IMR-90 (cell line): ENCODE data around the gene CYP27B1. TPM values are rescaled to one million over a fixed set of nuclear protein-coding genes. Genes with fewer than 3 reads are reported as not detected.

Source experiments
- ATAC-seq: fragments of 200-7000 bp; cut with Tn5 transposase; 2 replicates; pipeline ENCODE4 v1.9.1; 2020; ENCODE audit warnings: low read depth, mild to moderate bottlenecking, moderate library complexity
- BruUV-seq: library from RNA; stranded (reverse); fragments of 400-500 nt; replicated peaks from 2 replicates; lab custom pipeline; 2021; lab: Mats Ljungman, UMichigan
- CTCF ChIA-PET: fragments of 300-600 bp; formaldehyde crosslinking; extraction: SDS; loops from one replicate; lab custom pipeline; 2021; ENCODE audit warnings: antibody characterized with exemption; lab: Yijun Ruan, JAX
- POLR2A ChIA-PET: fragments of 300-600 bp; sonication (Branson Sonifier 250); formaldehyde crosslinking; loops from one replicate; lab custom pipeline; 2022; ENCODE audit warnings: antibody characterized with exemption; ENCODE audit not compliant: unreplicated experiment; lab: Charles Lee
- DNase-seq: peaks from one replicate; pipeline ENCODE4 v3.0.0; 2013
- H2AFZ ChIP-seq: replicated peaks from 2 replicates; pipeline ENCODE3; 2013; ENCODE audit warnings: low read length, mild to moderate bottlenecking; ENCODE audit not compliant: poor library complexity
- H2AK5ac ChIP-seq: 2 replicates; pipeline ENCODE4 v1.6.1; 2013; ENCODE audit warnings: low read depth, low read length, inconsistent platforms
- H2AK9ac ChIP-seq: replicated peaks from 2 replicates; pipeline ENCODE3; 2013; ENCODE audit warnings: mild to moderate bottlenecking, low read depth, low read length, moderate library complexity; ENCODE audit not compliant: poor library complexity
- H2BK120ac ChIP-seq: 2 replicates; pipeline ENCODE4 v1.6.1; 2013; ENCODE audit warnings: low read depth, low read length, inconsistent platforms
- H2BK15ac ChIP-seq: 3 replicates; pipeline ENCODE4 v1.6.1; 2013; ENCODE audit warnings: low read depth, low read length, inconsistent platforms
- H2BK20ac ChIP-seq: 2 replicates; pipeline ENCODE4 v1.6.1; 2013; ENCODE audit warnings: low read depth, mild to moderate bottlenecking, inconsistent platforms, low read length, moderate library complexity
- H2BK5ac ChIP-seq: 2 replicates; pipeline ENCODE4 v1.6.1; 2013; ENCODE audit warnings: mild to moderate bottlenecking, low read depth, low read length, inconsistent platforms; ENCODE audit not compliant: poor library complexity, severe bottlenecking
- H3K14ac ChIP-seq: replicated peaks from 2 replicates; pipeline ENCODE4 v1.6.1; 2013; ENCODE audit warnings: low read depth, low read length, inconsistent platforms
- H3K18ac ChIP-seq: 2 replicates; pipeline ENCODE4 v1.6.1; 2013; ENCODE audit warnings: low read depth, low read length, control low read depth
- H3K23ac ChIP-seq: 2 replicates; pipeline ENCODE4 v1.6.1; 2013; ENCODE audit warnings: low read depth, low read length, inconsistent platforms
- H3K27ac ChIP-seq: 2 replicates; pipeline ENCODE4 v1.5.1; 2013; ENCODE audit warnings: mild to moderate bottlenecking, control low read depth, low read length; ENCODE audit not compliant: insufficient read depth
- H3K27me3 ChIP-seq: 2 replicates; pipeline ENCODE4 v1.6.1; 2013; ENCODE audit warnings: low read length; ENCODE audit not compliant: control insufficient read depth, insufficient read depth
- H3K36me3 ChIP-seq: 2 replicates; pipeline ENCODE4 v1.6.1; 2013; ENCODE audit warnings: low read length, mixed read lengths; ENCODE audit not compliant: control insufficient read depth, insufficient read depth
- H3K4ac ChIP-seq: 2 replicates; pipeline ENCODE4 v1.6.1; 2013; ENCODE audit warnings: low read depth, low read length, inconsistent platforms
- H3K4me1 ChIP-seq: 2 replicates; pipeline ENCODE4 v1.6.1; 2013; ENCODE audit warnings: low read length, mixed read lengths; ENCODE audit not compliant: control insufficient read depth, insufficient read depth
- H3K4me2 ChIP-seq: 2 replicates; pipeline ENCODE4 v1.6.1; 2013; ENCODE audit warnings: low read depth, mild to moderate bottlenecking, control low read depth, low read length, moderate library complexity
- H3K4me3 ChIP-seq: 2 replicates; pipeline ENCODE4 v1.5.1; 2013; ENCODE audit warnings: low read depth, mild to moderate bottlenecking, control low read depth, low read length, moderate library complexity; ENCODE audit not compliant: insufficient read depth
- H3K56ac ChIP-seq: 2 replicates; pipeline ENCODE4 v1.6.1; 2013; ENCODE audit warnings: low read length, inconsistent platforms; ENCODE audit not compliant: insufficient read depth; ENCODE audit errors: extremely low read depth
- H3K79me1 ChIP-seq, 2 experiments: 2 replicates each; pipeline ENCODE4 v1.6.1; 2013; ENCODE audit warnings: low read length in 2 of 2, inconsistent platforms in 1 of 2, low read depth in 1 of 2
- H3K9ac ChIP-seq: 2 replicates; pipeline ENCODE4 v1.6.1; 2013; ENCODE audit warnings: low read depth, low read length, control low read depth
- H3K9me1 ChIP-seq: 2 replicates; pipeline ENCODE4 v1.6.1; 2013; ENCODE audit warnings: low read length, inconsistent platforms; ENCODE audit not compliant: insufficient read depth
- H3K9me3 ChIP-seq: 2 replicates; pipeline ENCODE4 v1.6.1; 2013; ENCODE audit warnings: low read length; ENCODE audit not compliant: control insufficient read depth, insufficient read depth
- H4K20me1 ChIP-seq: 2 replicates; pipeline ENCODE4 v1.6.1; 2013; ENCODE audit warnings: low read length, inconsistent platforms; ENCODE audit not compliant: insufficient read depth
- H4K5ac ChIP-seq: 2 replicates; pipeline ENCODE4 v1.6.1; 2013; ENCODE audit warnings: mild to moderate bottlenecking, low read depth, low read length, control low read depth
- H4K8ac ChIP-seq, 2 experiments: 2 replicates each; pipeline ENCODE4 v1.6.1; 2013; ENCODE audit warnings: low read depth in 2 of 2, low read length in 2 of 2, control low read depth in 1 of 2, inconsistent platforms in 1 of 2
- H4K91ac ChIP-seq: 2 replicates; pipeline ENCODE4 v1.6.1; 2013; ENCODE audit warnings: low read depth, low read length, inconsistent platforms; ENCODE audit not compliant: insufficient read depth
- CEBPB ChIP-seq: IDR thresholded peaks from 2 replicates; pipeline ENCODE4 v1.6.1; 2012; ENCODE audit warnings: low read depth, low read length, improper control_type of control experiment
- CHD1 ChIP-seq: IDR thresholded peaks from 2 replicates; pipeline ENCODE4 v1.6.1; 2012; ENCODE audit warnings: low read depth, low read length, improper control_type of control experiment
- MAFK ChIP-seq: IDR thresholded peaks from 2 replicates; pipeline ENCODE4 v1.6.1; 2012; ENCODE audit warnings: low read depth, low read length, improper control_type of control experiment
- MAZ ChIP-seq: IDR thresholded peaks from 2 replicates; pipeline ENCODE4 v1.6.1; 2012; ENCODE audit warnings: low read depth, mild to moderate bottlenecking, low read length, improper control_type of control experiment, moderate library complexity, borderline replicate concordance
- MXI1 ChIP-seq: IDR thresholded peaks from 2 replicates; pipeline ENCODE4 v1.6.1; 2012; ENCODE audit warnings: low read depth, mild to moderate bottlenecking, low read length, moderate library complexity, borderline replicate concordance
- NFE2L2 ChIP-seq: fragments of 150-350 bp; IDR thresholded peaks from 2 replicates; pipeline ENCODE4 v1.6.1; 2016; ENCODE audit warnings: low read depth, mild to moderate bottlenecking, low read length
- POLR2A ChIP-seq: IDR thresholded peaks from 2 replicates; pipeline ENCODE4 v1.6.1; 2012; ENCODE audit warnings: mild to moderate bottlenecking, low read depth, low read length
- RCOR1 ChIP-seq: IDR thresholded peaks from 2 replicates; pipeline ENCODE4 v1.6.1; 2012; ENCODE audit warnings: mild to moderate bottlenecking, low read length, improper control_type of control experiment; ENCODE audit not compliant: insufficient replicate concordance
- RFX5 ChIP-seq: IDR thresholded peaks from 2 replicates; pipeline ENCODE4 v1.8.0; 2012; ENCODE audit warnings: low read depth, mild to moderate bottlenecking, low read length, moderate library complexity
- SMC3 ChIP-seq: fragments of 150-350 bp; IDR thresholded peaks from 2 replicates; pipeline ENCODE4 v1.6.1; 2016; ENCODE audit warnings: low read depth, mild to moderate bottlenecking, antibody characterized with exemption, low read length, moderate library complexity
- WGBS, 2 experiments: methylation state at CpG; one replicate each; pipeline versions ENCODE4 v1.1.5 to v1.1.7; 2013; ENCODE audit warnings: missing lambda C conversion rate in 2 of 2; ENCODE audit not compliant: insufficient read length in 1 of 2; ENCODE audit errors: extremely low coverage in 2 of 2; 5-methylcytosine and 5-hydroxymethylcytosine counted together
- dilution Hi-C: fragments of 300-500 bp; cut with HindIII; formaldehyde crosslinking; loops from one replicate; pipeline ENCODE4 v1.14.3; 2018; ENCODE audit warnings: low sequenced_read_pairs; ENCODE audit not compliant: unreplicated experiment
- in situ Hi-C: fragments of 300-500 bp; cut with MboI; formaldehyde crosslinking; loops from 3 replicates; pipeline ENCODE4 v1.14.3; 2019; ENCODE audit warnings: low sequenced_read_pairs, inconsistent platforms, mixed read lengths
- intact Hi-C: fragments of 100-400 bp; cut with micrococcal nuclease; formaldehyde crosslinking; loops from 2 replicates; pipeline ENCODE4 v1.10.0; 2022
- polyA plus RNA-seq, 3 experiments: library from polyadenylated mRNA; depleted of rRNA; stranded (reverse); fragments of >200 nt; gene quantifications; 2 replicates each; pipeline ENCODE4 v1.2.3, GENCODE V29; 2012; ENCODE audit warnings: low replicate concordance in 1 of 3
- total RNA-seq: library from RNA; depleted of rRNA; stranded (reverse); fragments of >200 nt; gene quantifications from 2 replicates; pipeline ENCODE4 v1.2.3, GENCODE V29; 2012
- TF ChIP-seq, protein P1 (sequence below): fragments of 150-350 bp; IDR thresholded peaks from 2 replicates; pipeline ENCODE4 v1.6.1; 2016; ENCODE audit warnings: low read depth, mild to moderate bottlenecking, low read length, moderate library complexity, borderline replicate concordance
- TF ChIP-seq, protein P2 (sequence below): conservative IDR thresholded peaks from 2 replicates; pipeline ENCODE4 v1.5.1; 2012; ENCODE audit warnings: mild to moderate bottlenecking, low read depth, low read length, improper control_type of control experiment
- TF ChIP-seq, protein P3 (sequence below): fragments of 150-350 bp; IDR thresholded peaks from 2 replicates; pipeline ENCODE4 v1.6.1; 2017; ENCODE audit warnings: mild to moderate bottlenecking, antibody characterized with exemption, low read length, low read depth

Gene CYP27B1
- total and polyA plus RNA-seq, 2 of the 4 experiments (the other 2 are of a cell fraction): 0.36 to 1.3 TPM

DNA sequence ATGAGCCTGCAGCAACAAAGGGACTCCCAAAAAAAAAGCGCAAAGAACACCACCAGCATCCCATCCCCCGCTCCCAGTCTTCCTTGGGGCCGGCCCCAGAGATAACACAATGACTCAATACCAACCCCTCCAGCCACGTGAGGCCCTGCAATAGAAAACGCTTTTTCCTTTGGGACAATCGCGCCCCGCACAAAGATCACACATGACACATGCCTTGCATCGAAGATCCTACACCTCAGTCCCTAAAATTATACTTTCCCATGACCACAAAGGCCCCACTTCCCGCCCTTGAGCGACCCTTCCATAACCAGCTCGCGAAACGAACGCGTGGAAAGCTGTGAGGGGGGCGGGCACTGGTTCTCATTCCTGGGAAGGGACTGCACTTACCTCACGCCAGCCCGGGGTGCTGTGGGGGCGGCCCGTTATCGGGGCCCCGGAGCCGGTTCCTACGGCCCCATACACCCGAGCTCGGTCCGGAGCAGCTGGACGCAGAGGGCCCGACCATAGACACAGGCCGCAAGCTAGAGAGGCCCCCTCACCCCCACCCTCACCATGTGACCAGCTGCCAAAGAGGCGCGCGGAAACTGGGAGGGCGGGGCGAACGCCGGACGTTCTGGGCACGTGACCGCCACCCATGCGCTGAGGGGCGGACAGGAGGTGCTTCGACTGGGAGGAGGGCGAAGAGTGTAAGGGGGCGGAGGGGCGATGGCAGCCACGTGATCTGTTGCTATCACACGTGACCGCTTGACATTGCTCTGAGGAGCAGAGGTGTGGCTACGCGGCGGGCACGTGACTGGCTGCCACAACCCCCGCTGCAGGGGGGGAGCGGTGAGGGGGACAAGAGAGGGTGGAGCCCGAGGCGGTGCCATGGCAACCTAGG, 14.8 kb downstream of the CYP27B1 start, which contains the start of gene CDK4:
Gene CDK4 (minus strand): TSS at position 523 of the 880 bp plus-strand sequence. CDS start 593 bp downstream, outside the sequence.
- peak within 1 kb of the TSS; percentile 56 to 96 for H4K8ac ChIP-seq
- H3K27ac ChIP-seq: peak within 1 kb of the TSS; percentile 90
- peaks cover 10% of the 10 kb centered on the region for H3K27me3 ChIP-seq
- H4K20me1 ChIP-seq: peaks cover 7% of the 10 kb centered on the region; the same call in 1 of the 2 replicates
- ChIA-PET CTCF (no interaction called here), POLR2A (no interaction called here)
- H3K9me1 ChIP-seq: peaks cover 15% of the 10 kb centered on the region
- peak within 1 kb of the TSS; percentile 79 for H4K91ac ChIP-seq
- WGBS, 2 experiments: 2% methylated on average over 8 of the region's 58 CpGs; no CpG with 5 or more reads in 1 of the 2 experiments
- H3K9me3 ChIP-seq: no peaks in the 10 kb centered on the region
- H2BK120ac ChIP-seq: peak within 1 kb of the TSS; percentile 57
- H2AFZ ChIP-seq: peak within 1 kb of the TSS; percentile 91
- H3K4ac ChIP-seq: peak within 1 kb of the TSS; percentile 91
- peak within 1 kb of the TSS; percentile 79 for H2BK5ac ChIP-seq
- peak within 1 kb of the TSS; percentile 40; the same call in 1 of the 3 replicates for H2BK15ac ChIP-seq
- peaks cover 18% of the 10 kb centered on the region for H3K36me3 ChIP-seq
- peak within 1 kb of the TSS; percentile 97 for H2AK9ac ChIP-seq
- BruUV-seq: no TSS peak
- peaks cover 16 to 41% of the 10 kb centered on the region in 2 experiments; a peak in 3 of 4 replicates for H3K79me1 ChIP-seq
- peak within 1 kb of the TSS; percentile 95 for H3K23ac ChIP-seq
- peak within 1 kb of the TSS; percentile 59 for H3K4me3 ChIP-seq
- H2AK5ac ChIP-seq: peak within 1 kb of the TSS; percentile 90
- peak within 1 kb of the TSS; percentile 91 for H3K56ac ChIP-seq
- dilution Hi-C loops: no loop called here
- peak within 1 kb of the TSS; percentile 59 for H4K5ac ChIP-seq
- intact Hi-C loops: loop anchor here (1.0 kb wide), 1 partner anchor 30 kb away; the partner anchor contains the start of gene TSFM
- H3K18ac ChIP-seq: peak within 1 kb of the TSS; percentile 56
- ATAC-seq: peak; percentile 82
- peak within 1 kb of the TSS; percentile 88 for H3K9ac ChIP-seq
- peaks cover 7% of the 10 kb centered on the region for H3K4me1 ChIP-seq
- in situ Hi-C loops: no loop called here
- peak within 1 kb of the TSS; percentile 96 for H3K4me2 ChIP-seq
- peak within 1 kb of the TSS; percentile 97 for H3K14ac ChIP-seq
- peak; percentile 100 for DNase-seq
- H2BK20ac ChIP-seq: peak within 1 kb of the TSS; percentile 58
- TF ChIP-seq NFE2L2 (peak; percentile 7; the same call in 1 of the 2 replicates), RCOR1 (no peak), CHD1 (no peak), SMC3 (no peak), MAZ (peak; percentile 97; the same call in 1 of the 2 replicates), CEBPB (peak; percentile 62; the same call in 1 of the 2 replicates), MXI1 (peak; percentile 92), POLR2A (peak; percentile 82; the same call in 1 of the 2 replicates), MAFK (no peak), RFX5 (peak; percentile 85)
- TF ChIP-seq, protein P1, sequence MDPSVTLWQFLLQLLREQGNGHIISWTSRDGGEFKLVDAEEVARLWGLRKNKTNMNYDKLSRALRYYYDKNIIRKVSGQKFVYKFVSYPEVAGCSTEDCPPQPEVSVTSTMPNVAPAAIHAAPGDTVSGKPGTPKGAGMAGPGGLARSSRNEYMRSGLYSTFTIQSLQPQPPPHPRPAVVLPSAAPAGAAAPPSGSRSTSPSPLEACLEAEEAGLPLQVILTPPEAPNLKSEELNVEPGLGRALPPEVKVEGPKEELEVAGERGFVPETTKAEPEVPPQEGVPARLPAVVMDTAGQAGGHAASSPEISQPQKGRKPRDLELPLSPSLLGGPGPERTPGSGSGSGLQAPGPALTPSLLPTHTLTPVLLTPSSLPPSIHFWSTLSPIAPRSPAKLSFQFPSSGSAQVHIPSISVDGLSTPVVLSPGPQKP: no peak
- TF ChIP-seq, protein P2, sequence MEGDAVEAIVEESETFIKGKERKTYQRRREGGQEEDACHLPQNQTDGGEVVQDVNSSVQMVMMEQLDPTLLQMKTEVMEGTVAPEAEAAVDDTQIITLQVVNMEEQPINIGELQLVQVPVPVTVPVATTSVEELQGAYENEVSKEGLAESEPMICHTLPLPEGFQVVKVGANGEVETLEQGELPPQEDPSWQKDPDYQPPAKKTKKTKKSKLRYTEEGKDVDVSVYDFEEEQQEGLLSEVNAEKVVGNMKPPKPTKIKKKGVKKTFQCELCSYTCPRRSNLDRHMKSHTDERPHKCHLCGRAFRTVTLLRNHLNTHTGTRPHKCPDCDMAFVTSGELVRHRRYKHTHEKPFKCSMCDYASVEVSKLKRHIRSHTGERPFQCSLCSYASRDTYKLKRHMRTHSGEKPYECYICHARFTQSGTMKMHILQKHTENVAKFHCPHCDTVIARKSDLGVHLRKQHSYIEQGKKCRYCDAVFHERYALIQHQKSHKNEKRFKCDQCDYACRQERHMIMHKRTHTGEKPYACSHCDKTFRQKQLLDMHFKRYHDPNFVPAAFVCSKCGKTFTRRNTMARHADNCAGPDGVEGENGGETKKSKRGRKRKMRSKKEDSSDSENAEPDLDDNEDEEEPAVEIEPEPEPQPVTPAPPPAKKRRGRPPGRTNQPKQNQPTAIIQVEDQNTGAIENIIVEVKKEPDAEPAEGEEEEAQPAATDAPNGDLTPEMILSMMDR: no peak
- TF ChIP-seq, protein P3, sequence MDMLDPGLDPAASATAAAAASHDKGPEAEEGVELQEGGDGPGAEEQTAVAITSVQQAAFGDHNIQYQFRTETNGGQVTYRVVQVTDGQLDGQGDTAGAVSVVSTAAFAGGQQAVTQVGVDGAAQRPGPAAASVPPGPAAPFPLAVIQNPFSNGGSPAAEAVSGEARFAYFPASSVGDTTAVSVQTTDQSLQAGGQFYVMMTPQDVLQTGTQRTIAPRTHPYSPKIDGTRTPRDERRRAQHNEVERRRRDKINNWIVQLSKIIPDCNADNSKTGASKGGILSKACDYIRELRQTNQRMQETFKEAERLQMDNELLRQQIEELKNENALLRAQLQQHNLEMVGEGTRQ: peak; percentile 100
